GM12878 (cell line): Measurements from ENCODE around the gene TTLL11. TPM values are rescaled to one million over a fixed set of nuclear protein-coding genes. Genes with fewer than 3 reads are reported as not detected.

ENCODE experiments used
- ATAC-seq: fragments of 200-7000 bp; cut with Tn5 transposase; 3 replicates; pipeline ENCODE4 v1.9.1; 2020; ENCODE audit warnings: mild to moderate bottlenecking, moderate library complexity
- BruUV-seq: library from RNA; stranded (reverse); fragments of 400-500 nt; replicated peaks from 2 replicates; lab custom pipeline; 2021; lab: Mats Ljungman, UMichigan
- CTCF ChIA-PET: fragments of 300-600 bp; sonication (Branson Sonifier 250); formaldehyde crosslinking; extraction: SDS; loops from one replicate; lab custom pipeline; 2021; ENCODE audit warnings: inconsistent platforms; lab: Yijun Ruan, JAX
- POLR2A ChIA-PET: fragments of 350-600 bp; formaldehyde crosslinking; extraction: SDS; loops from one replicate; lab custom pipeline; 2021; ENCODE audit warnings: inconsistent platforms; lab: Charles Lee
- RAD21 ChIA-PET: fragments of 300-600 bp; sonication (Branson Sonifier 250); formaldehyde crosslinking; loops from one replicate; lab custom pipeline; 2023; ENCODE audit warnings: antibody characterized with exemption; ENCODE audit not compliant: unreplicated experiment; lab: Charles Lee
- SMC1A ChIA-PET: fragments of 300-600 bp; sonication (Branson Sonifier 250); formaldehyde crosslinking; loops from one replicate; lab custom pipeline; 2023; ENCODE audit not compliant: unreplicated experiment, uncharacterized antibody; lab: Charles Lee
- DNase-seq: peaks from one replicate; pipeline ENCODE4 v3.0.0-alpha.2; 2011; ENCODE audit warnings: low read depth, low spot score
- FAIRE-seq: peaks from 3 replicates; lab custom pipeline; 2011; peaks lifted over from hg19 to GRCh38; lab: Jason Lieb, UNC
- H2AFZ ChIP-seq: 2 replicates; pipeline ENCODE4 v1.6.0; 2011; ENCODE audit warnings: low read depth, low read length, control low read depth; ENCODE audit not compliant: control insufficient read depth
- H3K27ac ChIP-seq: 2 replicates; pipeline ENCODE4 v1.5.1; 2011; ENCODE audit warnings: control low read depth; ENCODE audit not compliant: control insufficient read depth, insufficient read depth
- H3K27me3 ChIP-seq, 2 experiments: replicated peaks in 1 of 2; 2 replicates each; pipeline versions ENCODE4 v1.6.0 to v1.6.1; 2011; ENCODE audit warnings: low read length in 1 of 2; ENCODE audit not compliant: control insufficient read depth in 2 of 2, insufficient read depth in 2 of 2
- H3K36me3 ChIP-seq, 2 experiments: 2 replicates each; pipeline ENCODE4 v1.5.1; 2011; ENCODE audit warnings: low read length in 1 of 2; ENCODE audit not compliant: control insufficient read depth in 2 of 2, insufficient read depth in 2 of 2
- H3K4me1 ChIP-seq: 2 replicates; pipeline ENCODE4 v1.6.1; 2011; ENCODE audit warnings: mild to moderate bottlenecking, low read length, moderate library complexity, mixed read lengths; ENCODE audit not compliant: control insufficient read depth, insufficient read depth
- H3K4me2 ChIP-seq: 2 replicates; pipeline ENCODE4 v1.6.0; 2011; ENCODE audit warnings: control low read depth; ENCODE audit not compliant: control insufficient read depth, insufficient read depth
- H3K4me3 ChIP-seq: fragments of 200-600 bp; sonication (generic); 2 replicates; pipeline ENCODE4 v1.5.1; 2016
- H3K79me2 ChIP-seq: 2 replicates; pipeline ENCODE4 v1.6.0; 2011; ENCODE audit warnings: low read length; ENCODE audit not compliant: control insufficient read depth, insufficient read depth
- H3K9ac ChIP-seq: 2 replicates; pipeline ENCODE4 v1.8.0; 2011; ENCODE audit warnings: low read length, control low read depth, mixed read lengths; ENCODE audit not compliant: control insufficient read depth, insufficient read depth
- H3K9me3 ChIP-seq: replicated peaks from 3 replicates; pipeline ENCODE4 v1.5.1; 2011; ENCODE audit warnings: mild to moderate bottlenecking, low read length; ENCODE audit not compliant: control insufficient read depth, insufficient read depth
- H4K20me1 ChIP-seq: 2 replicates; pipeline ENCODE4 v1.6.0; 2011; ENCODE audit not compliant: control insufficient read depth, insufficient read depth
- BMI1 ChIP-seq: fragments of 450-650 bp; IDR thresholded peaks from 2 replicates; pipeline ENCODE4 v1.6.1; 2016; ENCODE audit warnings: mild to moderate bottlenecking, moderate library complexity, borderline replicate concordance
- ELK1 ChIP-seq: IDR thresholded peaks from 2 replicates; pipeline ENCODE4 v1.6.1; 2012; ENCODE audit warnings: low read depth, low read length, improper control_type of control experiment
- GABPA ChIP-seq: IDR thresholded peaks from 2 replicates; pipeline ENCODE4 v1.6.1; 2014; ENCODE audit warnings: antibody characterized with exemption, low read depth, mild to moderate bottlenecking, inconsistent platforms
- HDAC2 ChIP-seq: fragments of 200-600 bp; sonication (generic); IDR thresholded peaks from 2 replicates; pipeline ENCODE4 v1.6.1; 2017
- LARP7 ChIP-seq: fragments of 450-650 bp; IDR thresholded peaks from 2 replicates; pipeline ENCODE4 v1.6.1; 2017; ENCODE audit warnings: mild to moderate bottlenecking
- MTA3 ChIP-seq: IDR thresholded peaks from 2 replicates; pipeline ENCODE4 v1.6.1; 2012; ENCODE audit warnings: low read length, inconsistent platforms, borderline replicate concordance
- POLR2AphosphoS2 ChIP-seq: IDR thresholded peaks from 2 replicates; pipeline ENCODE4 v1.6.1; 2011; ENCODE audit warnings: low read depth, mild to moderate bottlenecking, low read length, improper control_type of control experiment, moderate library complexity
- RAD21 ChIP-seq: IDR thresholded peaks from 2 replicates; pipeline ENCODE4 v1.6.1; 2011; ENCODE audit warnings: mild to moderate bottlenecking, low read depth, low read length, moderate library complexity; ENCODE audit not compliant: insufficient read depth
- STAT1 ChIP-seq: fragments of 450-650 bp; conservative IDR thresholded peaks from 2 replicates; pipeline ENCODE4 v1.6.1; 2014; ENCODE audit warnings: antibody characterized with exemption, mild to moderate bottlenecking
- TBL1XR1 ChIP-seq: IDR thresholded peaks from 2 replicates; pipeline ENCODE4 v1.6.1; 2012; ENCODE audit warnings: low read depth, low read length, improper control_type of control experiment
- YY1 ChIP-seq: IDR thresholded peaks from 2 replicates; pipeline ENCODE4 v1.6.1; 2011; ENCODE audit warnings: low read depth, mild to moderate bottlenecking, low read length
- WGBS: methylation state at CpG from one replicate; pipeline ENCODE4 v1.1.6; 2016; ENCODE audit warnings: low lambda C conversion rate; ENCODE audit not compliant: insufficient replicate concordance, insufficient coverage; ENCODE audit errors: missing lambda C conversion rate; 5-methylcytosine and 5-hydroxymethylcytosine counted together
- in situ Hi-C: fragments of 300-500 bp; cut with MboI; formaldehyde crosslinking; loops from 9 replicates; pipeline ENCODE4 v1.14.3; 2018; ENCODE audit warnings: mixed read lengths
- intact Hi-C: fragments of 100-400 bp; cut with micrococcal nuclease; formaldehyde crosslinking; loops from one replicate; pipeline ENCODE4 v1.14.2; 2022; ENCODE audit not compliant: unreplicated experiment
- polyA plus RNA-seq, 11 experiments: library from polyadenylated mRNA; depleted of rRNA in 4 of 11; unstranded in 6 of 11; stranded (reverse) in 5 of 11; fragments of >200 nt; fragmentation: Nextera tagmentation in 4 of 11; fragmentation: Illumina TruSeq in 1 of 11; extraction: Ambion mirVana in 4 of 11; extraction: Trizol in 1 of 11; gene quantifications; 1 replicate in 1 of 11; 2 replicates in 10 of 11; pipeline versions ENCODE4 v1.2.1 to v1.2.3, GENCODE V29; 2011 to 2016; ENCODE audit warnings: inconsistent platforms in 2 of 11, missing spikeins in 2 of 11, low read depth in 1 of 11
- total RNA-seq, 4 experiments: library from RNA; depleted of rRNA in 3 of 4; stranded (reverse); fragments of >200 nt in 3 of 4; fragmentation: Illumina TruSeq in 1 of 4; extraction: Trizol in 1 of 4; gene quantifications; 2 replicates each; pipeline versions ENCODE4 v1.2.1 to v1.2.3, GENCODE V29; 2013 to 2021

Gene TTLL11
- total and polyA plus RNA-seq, 10 of the 15 experiments (the other 5 are each of a cell fraction or from before 2014, with no cell fraction given), result 1.2 to 3.7 (median 2.9) TPM

- FAIRE-seq, result no peak
- Histone ChIP-seq H3K27me3 (peaks cover 2 to 12% of the 10 kb centered on the region in 2 experiments; a peak in 2 of 4 replicates), H3K79me2 (no peaks in the 10 kb centered on the region), H3K36me3 (no peaks in the 10 kb centered on the region)
- no peak for DNase-seq
- TF ChIP-seq GABPA (no peak), TBL1XR1 (no peak), YY1 (no peak), RAD21 (no peak), POLR2AphosphoS2 (no peak), HDAC2 (no peak), BMI1 (no peak), MTA3 (no peak), STAT1 (no peak), LARP7 (no peak), ELK1 (no peak)
- TF ChIP-seq, all 136 proteins: peak for 0
- H3K4me1 ChIP-seq, result no peaks in the 10 kb centered on the region
- ChIA-PET RAD21 (interaction anchor here (1.3 to 4.2 kb wide), 2 partner anchors 223 to 327 kb away, joined by 5 to 73 read pairs; no protein-coding TSS in a partner anchor), CTCF (interaction anchor here (1.1 to 11.7 kb wide), 4 partner anchors 8 to 224 kb away, joined by 3 to 190 read pairs (median 83); no protein-coding TSS in a partner anchor), SMC1A (interaction anchor here (1.1 to 1.4 kb wide), 3 partner anchors 28 to 223 kb away, joined by 3 to 6 read pairs (median 3); partner anchors contain the start of genes MRRF and RBM18), POLR2A (no interaction called here)
- no peak overlapping the region for H3K27ac ChIP-seq
- ATAC-seq, result no peak
- H4K20me1 ChIP-seq, result no peaks in the 10 kb centered on the region
- no peak overlapping the region for H3K9ac ChIP-seq
- no peak overlapping the region for H2AFZ ChIP-seq
- in situ Hi-C loops, result loop anchor here (10.0 kb wide), 1 partner anchor 327 kb away; no protein-coding TSS in a partner anchor
- H3K4me2 ChIP-seq, result no peak overlapping the region
- intact Hi-C loops, result loop anchor here (10.0 kb wide), 1 partner anchor 583 kb away; no protein-coding TSS in a partner anchor
- BruUV-seq, result no TSS peak
- WGBS, result 34% methylated on average over 10 of the region's 10 CpGs
- no peaks in the 10 kb centered on the region for H3K9me3 ChIP-seq
- no peak overlapping the region for H3K4me3 ChIP-seq
Observed at GRCh38 chr9:122127396-122127798, 34.3 kb upstream of the TTLL11 start.
